Ovary (tissue), 3 donors: ENCODE measurements around the gene LRRC51.

Experiments used
- CTCF ChIP-seq, 3 donors: fragments of 450-650 bp in 2 of 3; fragments of 200-600 bp in 1 of 3; IDR thresholded peaks; one replicate each; pipeline versions ENCODE4 v1.5.1 to v1.8.0; 2016 to 2022; ENCODE audit warnings: antibody characterized with exemption in 3 of 3, mild to moderate bottlenecking in 1 of 3
- POLR2A ChIP-seq: fragments of 450-650 bp; IDR thresholded peaks from one replicate; pipeline ENCODE4 v1.6.1; 2017; ENCODE audit warnings: antibody characterized with exemption, mild to moderate bottlenecking, moderate library complexity
- donor health status: DM: no; HTN: no; CAD: no.

- peak in 2 of 3 donors; percentile 54 to 71 for TF ChIP-seq CTCF (IDR thresholded peaks at IDR 0.05)
- TF ChIP-seq POLR2A: peak; percentile 72
Measured at GRCh38 chr11:72102946-72103753, 22.5 kb downstream of the LRRC51 start, which contains the start of gene LAMTOR1.
